Common myeloid progenitor, CD34-positive (primary cell): ENCODE results near the gene B3GALNT1. TPM values are rescaled to one million over a fixed set of nuclear protein-coding genes. Genes with fewer than 3 reads are reported as not detected.

ENCODE experiments used
- CTCF ChIA-PET: fragments of 350-600 bp; sonication (Branson Sonifier 250); formaldehyde crosslinking; loops from one replicate; lab custom pipeline; 2021; ENCODE audit warnings: antibody characterized with exemption; lab: Charles Lee
- POLR2A ChIA-PET: fragments of 350-600 bp; sonication (Branson Sonifier 250); formaldehyde crosslinking; loops from one replicate; lab custom pipeline; 2021; ENCODE audit warnings: antibody characterized with exemption; lab: Charles Lee
- DNase-seq, 3 donors: peaks; one replicate each; pipeline versions ENCODE4 v3.0.0 to v3.0.0-alpha.2; 2013
- H3K27ac ChIP-seq, 2 experiments: 1 replicate in 1 of 2; 2 replicates in 1 of 2; pipeline ENCODE4 v1.7.0; 2013; ENCODE audit warnings: inconsistent platforms in 2 of 2, low read length in 2 of 2, mild to moderate bottlenecking in 2 of 2, low read depth in 1 of 2, moderate library complexity in 1 of 2; ENCODE audit not compliant: severe bottlenecking in 2 of 2, insufficient read depth in 1 of 2, poor library complexity in 1 of 2
- H3K27me3 ChIP-seq, 5 experiments: replicated peaks in 2 of 5; 1 replicate in 3 of 5; 2 replicates in 2 of 5; pipeline versions ENCODE4 v1.6.1 to v1.7.0; 2013; ENCODE audit warnings: low read length in 4 of 5, mild to moderate bottlenecking in 2 of 5, moderate library complexity in 2 of 5, inconsistent platforms in 1 of 5; ENCODE audit not compliant: insufficient read depth in 5 of 5, control insufficient read depth in 4 of 5
- H3K36me3 ChIP-seq, 4 experiments: 1 replicate in 2 of 4; 2 replicates in 2 of 4; pipeline versions ENCODE4 v1.6.1 to v1.7.0; 2013; ENCODE audit warnings: low read length in 3 of 4, control low read depth in 1 of 4, mild to moderate bottlenecking in 1 of 4; ENCODE audit not compliant: control insufficient read depth in 4 of 4, insufficient read depth in 4 of 4
- H3K4me1 ChIP-seq, 4 experiments: 1 replicate in 3 of 4; 2 replicates in 1 of 4; pipeline versions ENCODE4 v1.6.1 to v1.7.1; 2013; ENCODE audit warnings: low read length in 3 of 4, mild to moderate bottlenecking in 3 of 4, control low read depth in 1 of 4, inconsistent platforms in 1 of 4, moderate library complexity in 1 of 4; ENCODE audit not compliant: control insufficient read depth in 4 of 4, insufficient read depth in 4 of 4; ENCODE audit errors: control extremely low read depth in 1 of 4
- H3K4me3 ChIP-seq, 7 experiments: 1 replicate in 4 of 7; 2 replicates in 3 of 7; pipeline versions ENCODE4 v1.5.1 to v1.7.0; 2013; ENCODE audit warnings: mild to moderate bottlenecking in 7 of 7, low read length in 6 of 7, moderate library complexity in 6 of 7, inconsistent platforms in 2 of 7, low read depth in 2 of 7, control low read depth in 1 of 7; ENCODE audit not compliant: insufficient read depth in 4 of 7, control insufficient read depth in 1 of 7; ENCODE audit errors: extremely low read depth in 1 of 7
- H3K9me3 ChIP-seq, 5 experiments: 1 replicate in 4 of 5; 2 replicates in 1 of 5; pipeline versions ENCODE4 v1.6.1 to v1.7.1; 2013; ENCODE audit warnings: low read length in 4 of 5, mild to moderate bottlenecking in 2 of 5, inconsistent platforms in 1 of 5, low read depth in 1 of 5, moderate library complexity in 1 of 5; ENCODE audit not compliant: control insufficient read depth in 4 of 5, insufficient read depth in 2 of 5; ENCODE audit errors: control extremely low read depth in 1 of 5
- WGBS: methylation state at CpG from one replicate; pipeline ENCODE4 v1.1.5; 2013; ENCODE audit not compliant: insufficient coverage; 5-methylcytosine and 5-hydroxymethylcytosine counted together
- polyA plus RNA-seq: library from polyadenylated mRNA; unstranded; fragments of 120-200 nt; gene quantifications from one replicate; pipeline ENCODE4 v1.2.1, GENCODE V29; 2013

The B3GALNT1 gene
- 22.0 TPM for polyA plus RNA-seq

- POLR2A ChIA-PET: no interaction called here
- H3K27ac ChIP-seq: peak within 1 kb of the TSS in 1 of 2 experiments; percentile 3
These were observed at the start of gene B3GALNT1 for GRCh38 chr3:161104561-161105551. B3GALNT1 (minus strand) TSS chr3:161105349; CDS start chr3:161086754, 18,595 bp downstream.

GRCh38 chr3:161153480-161153879 lies 48.3 kb upstream of the B3GALNT1 start:
- no peak overlapping the region for H3K27ac ChIP-seq
- H3K4me3 ChIP-seq: no peak overlapping the region
- POLR2A ChIA-PET: no interaction called here
- no peaks in the 10 kb centered on the region for H3K4me1 ChIP-seq
- no peaks in the 10 kb centered on the region for H3K36me3 ChIP-seq
- CTCF ChIA-PET: no interaction called here
- DNase-seq: no peak
- WGBS: 78% methylated on average over 3 of the region's 3 CpGs
- no peaks in the 10 kb centered on the region for H3K9me3 ChIP-seq
- H3K27me3 ChIP-seq: no peaks in the 10 kb centered on the region

More at GRCh38 chr3:161104561-161105551, at the start of gene B3GALNT1:
- peaks cover 5 to 19% (median 15%) of the 10 kb centered on the region in 4 experiments for H3K4me1 ChIP-seq
- H3K4me3 ChIP-seq: peak within 1 kb of the TSS; percentile 46 to 86 (median 61)
- peak; percentile 42 to 83 (median 72) for DNase-seq
- 2% methylated on average over 84 of the region's 97 CpGs for WGBS
- CTCF ChIA-PET: interaction anchor here (1.2 to 1.4 kb wide), 3 partner anchors 145 to 397 kb away, joined by 3 to 4 read pairs (median 3); no protein-coding TSS in a partner anchor
- peaks cover 0 to 15% (median 6%) of the 10 kb centered on the region in 4 experiments for H3K36me3 ChIP-seq
- H3K9me3 ChIP-seq: no peaks in the 10 kb centered on the region
- H3K27me3 ChIP-seq: no peaks in the 10 kb centered on the region

- DNase-seq: no peak
- Histone ChIP-seq H3K36me3 (no peaks in the 10 kb centered on the region), H3K9me3 (no peaks in the 10 kb centered on the region), H3K4me3 (no peak overlapping the region), H3K27ac (no peak overlapping the region), H3K27me3 (no peaks in the 10 kb centered on the region), H3K4me1 (no peaks in the 10 kb centered on the region)
- CTCF ChIA-PET: interaction anchor here (1.1 to 1.2 kb wide), 2 partner anchors 13 to 17 kb away, joined by 3 read pairs; no protein-coding TSS in a partner anchor
- POLR2A ChIA-PET: no interaction called here
These were observed 44.9 kb upstream of the B3GALNT1 start for GRCh38 chr3:161150001-161150525.

GRCh38 chr3:161149529-161149928 lies 44.4 kb upstream of the B3GALNT1 start:
- no CpG with 5 or more reads among the region's 1 CpG for WGBS
- Histone ChIP-seq H3K4me3 (no peak overlapping the region), H3K27ac (no peak overlapping the region), H3K4me1 (no peaks in the 10 kb centered on the region), H3K9me3 (no peaks in the 10 kb centered on the region), H3K27me3 (no peaks in the 10 kb centered on the region), H3K36me3 (no peaks in the 10 kb centered on the region)
- peak in 1 of 3 donors; percentile 2 for DNase-seq
- POLR2A ChIA-PET: no interaction called here
- CTCF ChIA-PET: interaction anchor here (1.2 kb wide), 1 partner anchor 18 kb away, joined by 3 read pairs; no protein-coding TSS in a partner anchor

- CTCF ChIA-PET: no interaction called here
These were observed 43.8 kb upstream of the B3GALNT1 start for GRCh38 chr3:161148832-161149475.

GRCh38 chr3:161142486-161142885 lies 37.3 kb upstream of the B3GALNT1 start:
- CTCF ChIA-PET: no interaction called here

More at GRCh38 chr3:161148832-161149475, 43.8 kb upstream of the B3GALNT1 start:
- Histone ChIP-seq H3K27ac (no peak overlapping the region), H3K4me1 (no peaks in the 10 kb centered on the region), H3K9me3 (peaks cover 0 to 1% (median 0%) of the 10 kb centered on the region in 5 experiments), H3K36me3 (no peaks in the 10 kb centered on the region), H3K4me3 (no peak overlapping the region), H3K27me3 (no peaks in the 10 kb centered on the region)
- WGBS: 94% methylated on average over 2 of the region's 4 CpGs
- no peak for DNase-seq
- POLR2A ChIA-PET: no interaction called here

More at GRCh38 chr3:161142486-161142885, 37.3 kb upstream of the B3GALNT1 start:
- WGBS: no CpG with 5 or more reads among the region's 1 CpG
- Histone ChIP-seq H3K36me3 (no peaks in the 10 kb centered on the region), H3K27me3 (no peaks in the 10 kb centered on the region), H3K4me1 (no peaks in the 10 kb centered on the region), H3K4me3 (no peak overlapping the region), H3K27ac (no peak overlapping the region), H3K9me3 (peaks cover 0 to 5% (median 0%) of the 10 kb centered on the region in 5 experiments)
- POLR2A ChIA-PET: no interaction called here
- no peak for DNase-seq
